ENCODE data around the gene CDR2. TPM values are rescaled to one million over a fixed set of nuclear protein-coding genes. Genes with fewer than 3 reads are reported as not detected.

Gene CDR2
- total RNA-seq, 8 experiments from 2014 or later: 10.0 to 31.5 (median 18.3) TPM

- Histone ChIP-seq H3K27ac (no peak overlapping the region), H3K4me1 (replicated peaks in 1 of 2) (no peaks in the 10 kb centered on the region), H3K4me3 (no peak overlapping the region)
- ATAC-seq (replicated peaks in 6 of 8): no peak
- WGBS, 10 experiments: 88 to 100% (median 97%) methylated on average over 1 to 4 of the region's 4 CpGs
- in situ Hi-C loops (cut with MboI; ENCODE audit: low pct_unique_long_range_greater_than_20kb in 2 of 9, low sequenced_read_pairs in 9 of 9, unreplicated experiment in 9 of 9): no loop called here
Measured at GRCh38 chr16:22395960-22396359, 21.5 kb upstream of the CDR2 start.

GRCh38 chr16:22394121-22394520 is 19.7 kb upstream of the CDR2 start:
- 0 to 100% (median 86%) methylated on average over 1 of the region's 1 CpG; no CpG with 5 or more reads in 3 of the 10 experiments for WGBS, 10 experiments
- Histone ChIP-seq H3K27ac (no peak overlapping the region), H3K4me3 (no peak overlapping the region), H3K4me1 (replicated peaks in 1 of 2) (no peaks in the 10 kb centered on the region)
- in situ Hi-C loops (cut with MboI; ENCODE audit: low pct_unique_long_range_greater_than_20kb in 2 of 9, low sequenced_read_pairs in 9 of 9, unreplicated experiment in 9 of 9): no loop called here
- ATAC-seq (replicated peaks in 6 of 8): peak in 2 of 8 experiments; percentile 37 to 41

GRCh38 chr16:22388101-22388644 is 13.8 kb upstream of the CDR2 start:
- WGBS, 10 experiments: 71 to 100% (median 100%) methylated on average over 1 to 3 of the region's 3 CpGs; no CpG with 5 or more reads in 2 of the 10 experiments
- no peaks in the 10 kb centered on the region for H3K4me1 ChIP-seq (replicated peaks in 1 of 2)
- H3K27ac ChIP-seq: no peak overlapping the region
- ATAC-seq (replicated peaks in 6 of 8): no peak
- H3K4me3 ChIP-seq: no peak overlapping the region
- in situ Hi-C loops (cut with MboI; ENCODE audit: low pct_unique_long_range_greater_than_20kb in 2 of 9, low sequenced_read_pairs in 9 of 9, unreplicated experiment in 9 of 9): no loop called here

GRCh38 chr16:22386976-22387375 is 12.6 kb upstream of the CDR2 start:
- ATAC-seq (replicated peaks in 6 of 8): peak in 2 of 8 experiments; percentile 32 to 48
- Histone ChIP-seq H3K4me1 (replicated peaks in 1 of 2) (no peaks in the 10 kb centered on the region), H3K4me3 (no peak overlapping the region), H3K27ac (no peak overlapping the region)
- in situ Hi-C loops (cut with MboI; ENCODE audit: low pct_unique_long_range_greater_than_20kb in 2 of 9, low sequenced_read_pairs in 9 of 9, unreplicated experiment in 9 of 9): no loop called here
- WGBS, 10 experiments: 19 to 100% (median 77%) methylated on average over 2 of the region's 2 CpGs; no CpG with 5 or more reads in 4 of the 10 experiments

- H3K27ac ChIP-seq: no peak overlapping the region
- H3K4me1 ChIP-seq (replicated peaks in 1 of 2): no peaks in the 10 kb centered on the region
- in situ Hi-C loops (cut with MboI; ENCODE audit: low pct_unique_long_range_greater_than_20kb in 2 of 9, low sequenced_read_pairs in 9 of 9, unreplicated experiment in 9 of 9): no loop called here
- 70 to 100% (median 97%) methylated on average over 1 to 3 of the region's 3 CpGs; no CpG with 5 or more reads in 2 of the 10 experiments for WGBS, 10 experiments
- no peak for ATAC-seq (replicated peaks in 6 of 8)
- no peak overlapping the region for H3K4me3 ChIP-seq
Measured at GRCh38 chr16:22385196-22385595, 10.8 kb upstream of the CDR2 start.

- no peak for ATAC-seq (replicated peaks in 6 of 8)
- in situ Hi-C loops (cut with MboI; ENCODE audit: low pct_unique_long_range_greater_than_20kb in 2 of 9, low sequenced_read_pairs in 9 of 9, unreplicated experiment in 9 of 9): no loop called here
- Histone ChIP-seq H3K4me3 (no peak overlapping the region), H3K4me1 (replicated peaks in 1 of 2) (no peaks in the 10 kb centered on the region), H3K27ac (no peak overlapping the region)
- 17 to 94% (median 68%) methylated on average over 1 to 3 of the region's 3 CpGs; no CpG with 5 or more reads in 4 of the 10 experiments for WGBS, 10 experiments
Measured at GRCh38 chr16:22383827-22384226, 9.4 kb upstream of the CDR2 start.

GRCh38 chr16:22381392-22381791 is 7.0 kb upstream of the CDR2 start:
- no peak for ATAC-seq (replicated peaks in 6 of 8)
- in situ Hi-C loops (cut with MboI; ENCODE audit: low pct_unique_long_range_greater_than_20kb in 2 of 9, low sequenced_read_pairs in 9 of 9, unreplicated experiment in 9 of 9): no loop called here
- no peak overlapping the region for H3K27ac ChIP-seq
- H3K4me1 ChIP-seq (replicated peaks in 1 of 2): no peaks in the 10 kb centered on the region
- H3K4me3 ChIP-seq: no peak overlapping the region

GRCh38 chr16:22380529-22380928 is 6.1 kb upstream of the CDR2 start:
- no peak for ATAC-seq (replicated peaks in 6 of 8)

GRCh38 chr16:22379656-22380055 is 5.2 kb upstream of the CDR2 start:
- 95 to 100% (median 98%) methylated on average over 2 to 7 of the region's 7 CpGs; no CpG with 5 or more reads in 2 of the 10 experiments for WGBS, 10 experiments
- no peak for ATAC-seq (replicated peaks in 6 of 8)
- in situ Hi-C loops (cut with MboI; ENCODE audit: low pct_unique_long_range_greater_than_20kb in 2 of 9, low sequenced_read_pairs in 9 of 9, unreplicated experiment in 9 of 9): no loop called here
- H3K27ac ChIP-seq: no peak overlapping the region
- H3K4me1 ChIP-seq (replicated peaks in 1 of 2): no peaks in the 10 kb centered on the region
- H3K4me3 ChIP-seq: no peak overlapping the region

More at GRCh38 chr16:22380529-22380928, 6.1 kb upstream of the CDR2 start:
- H3K4me3 ChIP-seq: no peak overlapping the region
- in situ Hi-C loops (cut with MboI; ENCODE audit: low pct_unique_long_range_greater_than_20kb in 2 of 9, low sequenced_read_pairs in 9 of 9, unreplicated experiment in 9 of 9): no loop called here
- WGBS, 10 experiments: 88 to 100% (median 100%) methylated on average over 1 of the region's 1 CpG; no CpG with 5 or more reads in 2 of the 10 experiments
- no peak overlapping the region for H3K27ac ChIP-seq
- H3K4me1 ChIP-seq (replicated peaks in 1 of 2): no peaks in the 10 kb centered on the region

GRCh38 chr16:22375963-22376640 is 1.7 kb upstream of the CDR2 start:
- Histone ChIP-seq H3K27ac (no peak overlapping the region), H3K4me1 (replicated peaks in 1 of 2) (peaks cover 4 to 6% of the 10 kb centered on the region in 2 donors), H3K4me3 (no peak overlapping the region)
- 68 to 100% (median 88%) methylated on average over 1 to 7 of the region's 8 CpGs; no CpG with 5 or more reads in 2 of the 10 experiments for WGBS, 10 experiments
- in situ Hi-C loops (cut with MboI; ENCODE audit: low pct_unique_long_range_greater_than_20kb in 2 of 9, low sequenced_read_pairs in 9 of 9, unreplicated experiment in 9 of 9): no loop called here
- ATAC-seq (replicated peaks in 6 of 8): no peak

- H3K27ac ChIP-seq: peak overlapping the region; percentile 6 to 47
- WGBS, 10 experiments: 0 to 76% (median 38%) methylated on average over 1 to 19 of the region's 28 CpGs; no CpG with 5 or more reads in 1 of the 10 experiments
- H3K4me1 ChIP-seq (replicated peaks in 1 of 2): peaks cover 4 to 6% of the 10 kb centered on the region in 2 donors
- H3K4me3 ChIP-seq: peak overlapping the region; percentile 61 to 98 (median 92)
- ATAC-seq (replicated peaks in 6 of 8): peak in 1 of 8 experiments; percentile 1
- in situ Hi-C loops (cut with MboI; ENCODE audit: low pct_unique_long_range_greater_than_20kb in 2 of 9, low sequenced_read_pairs in 9 of 9, unreplicated experiment in 9 of 9): no loop called here
Measured at GRCh38 chr16:22375117-22375962, 921 bp upstream of the CDR2 start.

GRCh38 chr16:22373662-22374310 is 633 bp downstream of the CDR2 start:
- peaks cover 4 to 6% of the 10 kb centered on the region in 2 donors for H3K4me1 ChIP-seq (replicated peaks in 1 of 2)
- ATAC-seq (replicated peaks in 6 of 8): peak; percentile 2 to 10 (median 8)
- peak overlapping the region; percentile 61 to 98 (median 92) for H3K4me3 ChIP-seq
- 0 to 10% (median 0%) methylated on average over 2 to 21 of the region's 51 CpGs; no CpG with 5 or more reads in 4 of the 10 experiments for whole genome bisulfite sequencing, 10 experiments
- peak overlapping the region; percentile 31 to 80 for H3K27ac ChIP-seq
- in situ Hi-C loops (cut with MboI; ENCODE audit: low pct_unique_long_range_greater_than_20kb in 2 of 9, low sequenced_read_pairs in 9 of 9, unreplicated experiment in 9 of 9): no loop called here
